Neural cell (in vitro differentiated cells): ENCODE data around the gene MEP1B. TPM values are rescaled to one million over a fixed set of nuclear protein-coding genes. Genes with fewer than 3 reads are reported as not detected.
"Not testable (repeated sequence)": the region's sequence is repeated elsewhere in the genome, so short reads cannot be mapped to it uniquely, and the experiment has no call there.

ENCODE experiments used
- H2AFZ ChIP-seq: fragments of 200-600, 300-800 bp; sonication (generic), shearing (Covaris generic); 2 replicates; pipeline ENCODE4 v1.6.0; 2014; ENCODE audit warnings: low read depth, mild to moderate bottlenecking, antibody characterized with exemption, low read length, moderate library complexity
- H3F3A ChIP-seq: fragments of 200-600 bp; shearing (Covaris generic); 2 replicates; pipeline ENCODE4 v1.6.1; 2016; ENCODE audit warnings: mild to moderate bottlenecking, moderate library complexity, mixed read lengths, antibody characterized with exemption, low read length; ENCODE audit not compliant: insufficient read depth, poor library complexity, severe bottlenecking
- H3K27ac ChIP-seq: fragments of 200-600, 300-800 bp; sonication (generic), shearing (Covaris generic); 2 replicates; pipeline ENCODE4 v1.5.1; 2014; ENCODE audit warnings: mild to moderate bottlenecking, low read length, moderate library complexity
- H3K27me3 ChIP-seq: fragments of 300-800, 200-600 bp; sonication (generic), shearing (Covaris generic); 2 replicates; pipeline ENCODE4 v1.6.0; 2014; ENCODE audit warnings: mild to moderate bottlenecking, low read depth, low read length, moderate library complexity; ENCODE audit not compliant: insufficient read depth
- H3K36me3 ChIP-seq: fragments of 300-800, 200-600 bp; sonication (generic), shearing (Covaris generic); 2 replicates; pipeline ENCODE4 v1.5.1; 2014; ENCODE audit warnings: mild to moderate bottlenecking, antibody characterized with exemption, low read length, moderate library complexity; ENCODE audit not compliant: insufficient read depth
- H3K4me2 ChIP-seq: fragments of 300-800, 200-600 bp; sonication (generic), shearing (Covaris generic); 2 replicates; pipeline ENCODE4 v1.6.0; 2014; ENCODE audit warnings: mild to moderate bottlenecking, low read length
- H3K4me3 ChIP-seq: fragments of 300-800, 200-600 bp; sonication (generic), shearing (Covaris generic); 2 replicates; pipeline ENCODE4 v1.5.1; 2014; ENCODE audit warnings: mild to moderate bottlenecking, low read length, moderate library complexity
- H3K79me2 ChIP-seq: fragments of 200-600 bp; shearing (Covaris generic); replicated peaks from 2 replicates; pipeline ENCODE4 v1.6.0; 2014; ENCODE audit warnings: mild to moderate bottlenecking, low read length, moderate library complexity; ENCODE audit not compliant: insufficient read depth
- H3K9ac ChIP-seq: fragments of 300-800, 200-600 bp; sonication (generic), shearing (Covaris generic); 2 replicates; pipeline ENCODE4 v1.6.1; 2016; ENCODE audit warnings: mild to moderate bottlenecking, low read length, mixed read lengths
- H3K9me2 ChIP-seq: fragments of 200-600 bp; shearing (Covaris generic); 2 replicates; pipeline ENCODE4 v1.6.1; 2016; ENCODE audit warnings: mild to moderate bottlenecking, low read length, mixed read lengths; ENCODE audit not compliant: insufficient read depth
- H3K9me3 ChIP-seq: fragments of 200-600, 300-800 bp; sonication (generic), shearing (Covaris generic); 2 replicates; pipeline ENCODE4 v1.6.1; 2016; ENCODE audit warnings: mild to moderate bottlenecking, mixed run types, low read length, moderate library complexity, mixed read lengths
- H4K20me1 ChIP-seq: fragments of 200-600 bp; shearing (Covaris generic); 2 replicates; pipeline ENCODE4 v1.6.1; 2016; ENCODE audit warnings: mild to moderate bottlenecking, mixed run types; ENCODE audit not compliant: insufficient read depth
- EP300 ChIP-seq: fragments of 450-650 bp; conservative IDR thresholded peaks from 2 replicates; pipeline ENCODE4 v1.6.1; 2014; ENCODE audit warnings: antibody characterized with exemption, mild to moderate bottlenecking, moderate library complexity; ENCODE audit not compliant: poor library complexity, severe bottlenecking
- EZH2 ChIP-seq: fragments of 200-600, 300-800 bp; shearing (Covaris generic), sonication (generic); IDR thresholded peaks from 2 replicates; pipeline ENCODE4 v1.6.1; 2014; ENCODE audit warnings: antibody characterized with exemption, low read length, borderline replicate concordance, mild to moderate bottlenecking; ENCODE audit not compliant: insufficient read depth, poor library complexity, severe bottlenecking
- MXI1 ChIP-seq: fragments of 450-650 bp; conservative IDR thresholded peaks from 2 replicates; pipeline ENCODE4 v1.6.1; 2014; ENCODE audit warnings: antibody characterized with exemption, mild to moderate bottlenecking; ENCODE audit not compliant: poor library complexity, severe bottlenecking
- POLR2AphosphoS5 ChIP-seq: IDR thresholded peaks from 2 replicates; pipeline ENCODE4 v1.6.1; 2012
- RAD21 ChIP-seq: fragments of 450-650 bp; conservative IDR thresholded peaks from 2 replicates; pipeline ENCODE4 v1.6.1; 2014; ENCODE audit warnings: antibody characterized with exemption, mild to moderate bottlenecking, moderate library complexity
- SMC3 ChIP-seq: fragments of 450-650 bp; conservative IDR thresholded peaks from 2 replicates; pipeline ENCODE4 v1.6.1; 2014; ENCODE audit warnings: antibody characterized with exemption, mild to moderate bottlenecking, moderate library complexity; ENCODE audit not compliant: poor library complexity
- TAF1 ChIP-seq: IDR thresholded peaks from 2 replicates; pipeline ENCODE4 v1.6.1; 2012; ENCODE audit warnings: low read depth
- polyA plus RNA-seq: library from polyadenylated mRNA; depleted of rRNA; stranded (reverse); fragments of >200 nt; gene quantifications from 2 replicates; pipeline ENCODE4 v1.2.3, GENCODE V29; 2014
- TF ChIP-seq, protein P1 (sequence below): fragments of 450-650 bp; IDR thresholded peaks from 2 replicates; pipeline ENCODE4 v1.5.1; 2014; ENCODE audit warnings: antibody characterized with exemption, mild to moderate bottlenecking, moderate library complexity; ENCODE audit not compliant: poor library complexity, severe bottlenecking
- TF ChIP-seq, protein P2 (sequence below): IDR thresholded peaks from 2 replicates; pipeline ENCODE4 v1.6.1; 2012; ENCODE audit warnings: borderline replicate concordance

MEP1B gene
- polyA plus RNA-seq, 1 donor from 2014 or later, result not detected

DNA sequence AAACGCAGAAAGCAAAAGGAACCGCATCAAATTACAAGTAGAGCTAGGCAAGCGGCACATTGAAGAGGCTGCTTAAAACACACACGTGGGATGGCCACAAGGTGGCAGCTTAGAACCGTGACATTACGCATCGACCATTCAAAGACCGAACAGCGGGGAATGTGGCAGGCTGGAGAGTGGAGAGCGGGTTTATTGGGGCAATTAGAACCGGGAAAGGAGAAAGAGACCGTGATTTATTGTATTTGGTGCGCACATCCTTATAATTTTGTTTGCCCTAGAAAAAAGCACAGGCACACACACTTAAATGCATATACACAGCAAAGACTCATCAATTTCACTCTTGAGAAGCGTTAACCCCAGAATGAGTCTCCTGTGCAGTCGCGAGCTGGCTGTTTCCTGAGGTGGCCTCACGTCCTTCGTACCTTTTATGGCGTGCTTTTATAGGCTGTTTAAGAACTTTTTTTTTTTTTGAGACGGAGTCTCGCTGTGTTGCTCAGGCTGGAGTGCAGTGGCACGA, 31.7 kb upstream of the MEP1B start:
- H3K36me3 ChIP-seq, result no peaks in the 10 kb centered on the region
- H3K9ac ChIP-seq, result no peak overlapping the region
- TF ChIP-seq TAF1 (no peak), EZH2 (no peak), RAD21 (peak; percentile 97), SMC3 (peak; percentile 96), EP300 (no peak), POLR2AphosphoS5 (peak; percentile 17), MXI1 (peak; percentile 32)
- TF ChIP-seq, protein P1, sequence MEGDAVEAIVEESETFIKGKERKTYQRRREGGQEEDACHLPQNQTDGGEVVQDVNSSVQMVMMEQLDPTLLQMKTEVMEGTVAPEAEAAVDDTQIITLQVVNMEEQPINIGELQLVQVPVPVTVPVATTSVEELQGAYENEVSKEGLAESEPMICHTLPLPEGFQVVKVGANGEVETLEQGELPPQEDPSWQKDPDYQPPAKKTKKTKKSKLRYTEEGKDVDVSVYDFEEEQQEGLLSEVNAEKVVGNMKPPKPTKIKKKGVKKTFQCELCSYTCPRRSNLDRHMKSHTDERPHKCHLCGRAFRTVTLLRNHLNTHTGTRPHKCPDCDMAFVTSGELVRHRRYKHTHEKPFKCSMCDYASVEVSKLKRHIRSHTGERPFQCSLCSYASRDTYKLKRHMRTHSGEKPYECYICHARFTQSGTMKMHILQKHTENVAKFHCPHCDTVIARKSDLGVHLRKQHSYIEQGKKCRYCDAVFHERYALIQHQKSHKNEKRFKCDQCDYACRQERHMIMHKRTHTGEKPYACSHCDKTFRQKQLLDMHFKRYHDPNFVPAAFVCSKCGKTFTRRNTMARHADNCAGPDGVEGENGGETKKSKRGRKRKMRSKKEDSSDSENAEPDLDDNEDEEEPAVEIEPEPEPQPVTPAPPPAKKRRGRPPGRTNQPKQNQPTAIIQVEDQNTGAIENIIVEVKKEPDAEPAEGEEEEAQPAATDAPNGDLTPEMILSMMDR, result peak; percentile 96
- TF ChIP-seq, protein P2, sequence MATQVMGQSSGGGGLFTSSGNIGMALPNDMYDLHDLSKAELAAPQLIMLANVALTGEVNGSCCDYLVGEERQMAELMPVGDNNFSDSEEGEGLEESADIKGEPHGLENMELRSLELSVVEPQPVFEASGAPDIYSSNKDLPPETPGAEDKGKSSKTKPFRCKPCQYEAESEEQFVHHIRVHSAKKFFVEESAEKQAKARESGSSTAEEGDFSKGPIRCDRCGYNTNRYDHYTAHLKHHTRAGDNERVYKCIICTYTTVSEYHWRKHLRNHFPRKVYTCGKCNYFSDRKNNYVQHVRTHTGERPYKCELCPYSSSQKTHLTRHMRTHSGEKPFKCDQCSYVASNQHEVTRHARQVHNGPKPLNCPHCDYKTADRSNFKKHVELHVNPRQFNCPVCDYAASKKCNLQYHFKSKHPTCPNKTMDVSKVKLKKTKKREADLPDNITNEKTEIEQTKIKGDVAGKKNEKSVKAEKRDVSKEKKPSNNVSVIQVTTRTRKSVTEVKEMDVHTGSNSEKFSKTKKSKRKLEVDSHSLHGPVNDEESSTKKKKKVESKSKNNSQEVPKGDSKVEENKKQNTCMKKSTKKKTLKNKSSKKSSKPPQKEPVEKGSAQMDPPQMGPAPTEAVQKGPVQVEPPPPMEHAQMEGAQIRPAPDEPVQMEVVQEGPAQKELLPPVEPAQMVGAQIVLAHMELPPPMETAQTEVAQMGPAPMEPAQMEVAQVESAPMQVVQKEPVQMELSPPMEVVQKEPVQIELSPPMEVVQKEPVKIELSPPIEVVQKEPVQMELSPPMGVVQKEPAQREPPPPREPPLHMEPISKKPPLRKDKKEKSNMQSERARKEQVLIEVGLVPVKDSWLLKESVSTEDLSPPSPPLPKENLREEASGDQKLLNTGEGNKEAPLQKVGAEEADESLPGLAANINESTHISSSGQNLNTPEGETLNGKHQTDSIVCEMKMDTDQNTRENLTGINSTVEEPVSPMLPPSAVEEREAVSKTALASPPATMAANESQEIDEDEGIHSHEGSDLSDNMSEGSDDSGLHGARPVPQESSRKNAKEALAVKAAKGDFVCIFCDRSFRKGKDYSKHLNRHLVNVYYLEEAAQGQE, result no peak
- H3K9me3 ChIP-seq, result no peaks in the 10 kb centered on the region
- no peaks in the 10 kb centered on the region for H3F3A ChIP-seq
- H2AFZ ChIP-seq, result no peak overlapping the region
- peak overlapping the region; percentile 40 for H3K4me3 ChIP-seq
- no peaks in the 10 kb centered on the region for H3K79me2 ChIP-seq
- no peaks in the 10 kb centered on the region for H3K9me2 ChIP-seq
- no peak overlapping the region for H3K27ac ChIP-seq
- H3K27me3 ChIP-seq, result no peaks in the 10 kb centered on the region
- no peaks in the 10 kb centered on the region for H4K20me1 ChIP-seq
- H3K4me2 ChIP-seq, result no peak overlapping the region

DNA sequence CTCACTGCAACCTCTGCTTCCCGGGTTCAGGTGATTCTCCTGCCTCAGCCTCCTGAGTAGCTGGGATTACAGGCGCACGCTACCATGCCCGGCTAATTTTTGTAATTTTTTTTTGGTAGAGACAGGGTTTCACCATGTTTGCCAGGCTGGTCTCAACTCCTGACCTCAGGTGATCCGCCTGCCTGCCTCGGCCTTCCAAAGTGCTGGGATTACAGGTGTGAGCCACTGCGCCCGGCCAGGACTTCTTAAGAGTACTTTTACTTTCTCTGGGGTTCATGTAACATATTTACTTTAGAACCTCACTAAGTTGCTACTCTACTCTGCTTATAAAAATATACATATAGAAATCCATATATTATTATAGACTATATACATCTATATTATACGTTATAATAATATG, 31.2 kb upstream of the MEP1B start:
- not testable (repeated sequence) for H3K9me3 ChIP-seq, H2AFZ ChIP-seq, H3K4me2 ChIP-seq, H3K4me3 ChIP-seq, H3K9ac ChIP-seq, H3K27me3 ChIP-seq, H3F3A ChIP-seq, H3K9me2 ChIP-seq, H3K36me3 ChIP-seq, H3K79me2 ChIP-seq, H3K27ac ChIP-seq, H4K20me1 ChIP-seq

DNA sequence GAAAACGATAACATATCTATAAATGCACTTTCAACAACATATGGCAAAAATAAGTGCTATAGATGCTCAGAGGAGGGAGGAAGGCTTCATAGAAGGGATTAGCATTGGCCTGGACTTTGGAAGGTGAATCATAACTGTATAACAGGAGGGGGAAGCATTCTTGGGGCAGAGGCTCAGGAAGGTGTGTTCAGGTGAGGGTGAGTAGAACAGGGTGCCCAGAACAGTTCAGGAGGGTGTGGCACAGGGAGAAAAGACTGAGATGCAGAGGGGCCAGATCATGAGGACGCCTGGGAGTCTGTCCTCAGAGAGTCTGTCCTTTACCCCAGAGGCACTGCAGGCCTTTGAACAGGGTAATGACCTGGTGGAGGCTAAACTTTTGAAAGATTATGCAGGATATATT, 29.3 kb upstream of the MEP1B start:
- Histone ChIP-seq H3K4me2 (no peak overlapping the region), H3K4me3 (no peak overlapping the region), H3F3A (no peaks in the 10 kb centered on the region), H3K9me3 (no peaks in the 10 kb centered on the region), H4K20me1 (no peaks in the 10 kb centered on the region), H3K79me2 (no peaks in the 10 kb centered on the region), H3K9me2 (no peaks in the 10 kb centered on the region), H3K27ac (no peak overlapping the region), H3K9ac (no peak overlapping the region), H3K36me3 (no peaks in the 10 kb centered on the region), H3K27me3 (no peaks in the 10 kb centered on the region), H2AFZ (no peak overlapping the region)
- no peak for TF ChIP-seq EZH2
- TF ChIP-seq, protein P1, result no peak
- no peak for TF ChIP-seq POLR2AphosphoS5
- no peak for TF ChIP-seq TAF1
- TF ChIP-seq, protein P2, result no peak
- TF ChIP-seq MXI1, result no peak
- no peak for TF ChIP-seq RAD21
- no peak for TF ChIP-seq EP300
- no peak for TF ChIP-seq SMC3
